SK-N-DZ (cell line): Measurements from ENCODE around the gene STXBP4. TPM values are rescaled to one million over a fixed set of nuclear protein-coding genes. Genes with fewer than 3 reads are reported as not detected.

Source experiments
- DNase-seq: peaks from one replicate; pipeline ENCODE4 v3.0.0-alpha.2; 2015; ENCODE audit warnings: low spot score
- polyA plus RNA-seq, 2 experiments: library from polyadenylated mRNA; depleted of rRNA; stranded (reverse); fragments of >200 nt; gene quantifications; 2 replicates each; pipeline ENCODE4 v1.2.3, GENCODE V29; 2014

STXBP4 gene
- 40.3 and 47.1 TPM in 2 replicates for polyA plus RNA-seq (2014; cell fraction: cytosol; rRNA removed)
- polyA plus RNA-seq (2014; cell fraction: nucleus; rRNA removed), result 36.8 and 43.5 TPM in 2 replicates

GRCh38 chr17:54968262-54968987, at the start of gene STXBP4, which contains the start of gene COX11:
STXBP4 (plus strand) TSS chr17:54968765; CDS start chr17:54986220, 17,455 bp downstream.
COX11 (minus strand) TSS chr17:54968654; CDS start chr17:54968646, 8 bp downstream.
- peak; percentile 99 for DNase-seq

DNA sequence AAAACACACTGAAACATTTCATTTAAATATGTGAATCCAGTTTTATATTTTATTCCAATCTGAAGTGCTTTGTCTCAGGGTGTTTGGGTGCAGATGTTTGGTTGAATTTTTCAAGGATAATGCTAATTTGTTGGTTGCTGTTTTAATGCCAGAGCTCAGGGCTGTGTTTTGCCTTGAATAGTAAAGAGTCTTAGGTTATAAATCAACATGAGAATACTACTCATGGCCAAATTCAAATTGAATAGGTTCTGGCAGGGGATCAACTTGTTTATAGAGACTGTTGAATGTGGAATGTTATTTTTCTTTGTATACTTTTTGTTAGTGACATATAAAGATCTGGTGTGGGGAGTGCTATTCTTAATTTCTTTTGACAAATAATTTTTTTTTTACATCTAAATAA, 49.1 kb upstream of the STXBP4 start:
- no peak for DNase-seq

DNA sequence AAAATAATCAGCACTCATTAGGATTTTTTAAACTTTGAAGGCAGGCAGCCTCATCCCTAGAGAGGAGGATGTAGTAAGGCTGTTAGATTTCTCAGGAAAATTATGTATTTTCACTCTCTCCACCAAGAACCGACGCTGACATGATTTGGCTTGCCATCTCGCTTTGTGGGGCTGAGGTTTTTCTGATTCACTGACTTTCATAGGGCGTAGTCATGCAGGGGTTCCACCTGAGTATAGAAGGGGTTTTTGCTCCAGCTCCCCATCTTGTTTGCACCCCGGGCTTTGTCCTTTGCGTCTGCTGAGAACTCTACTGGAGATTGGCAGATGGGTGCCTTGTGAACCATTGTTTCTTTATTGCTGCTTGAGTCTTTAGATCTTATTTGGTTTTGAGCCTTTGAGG, 47.7 kb upstream of the STXBP4 start:
- no peak for DNase-seq

DNA sequence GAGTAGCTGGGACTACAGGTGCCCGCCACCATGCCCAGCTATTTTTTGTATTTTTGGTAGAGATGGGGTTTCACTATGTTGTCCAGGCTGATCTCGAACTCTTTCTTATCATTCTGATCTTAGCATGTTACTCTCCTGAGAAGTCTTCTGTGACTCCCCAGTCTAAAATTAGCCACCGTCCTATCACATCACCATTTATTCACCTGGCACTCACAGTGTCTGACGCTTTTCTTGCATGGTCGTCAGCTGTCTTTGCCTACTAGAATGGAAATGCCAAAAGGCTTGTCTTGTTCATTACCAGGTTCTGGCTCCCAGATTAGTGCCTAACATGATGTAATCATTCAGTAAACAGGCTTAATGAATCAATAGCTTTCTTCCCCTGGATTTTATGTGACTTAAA, 44.2 kb upstream of the STXBP4 start:
- DNase-seq, result no peak

- DNase-seq, result no peak
These were observed 41.0 kb upstream of the STXBP4 start for GRCh38 chr17:54927525-54927924.

DNA sequence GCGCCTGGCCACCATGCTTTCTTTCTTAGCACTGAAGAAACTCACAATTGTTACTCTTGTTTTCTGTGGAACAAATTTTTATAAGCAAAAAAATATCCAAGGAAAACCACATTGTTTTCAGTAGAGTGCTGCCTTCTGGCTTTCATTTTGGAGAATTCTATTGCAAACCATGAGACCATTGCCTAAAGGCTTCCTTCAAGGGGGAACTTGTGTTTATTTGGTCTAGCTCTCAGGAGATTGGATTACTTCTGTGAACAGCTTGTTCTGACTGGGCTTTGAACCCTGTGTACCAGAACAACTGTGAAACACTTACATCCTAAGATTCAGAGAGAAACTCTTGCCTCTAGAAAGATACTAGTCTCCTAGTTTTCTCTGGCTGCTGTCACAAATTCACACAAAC, 35.9 kb upstream of the STXBP4 start:
- no peak for DNase-seq

DNA sequence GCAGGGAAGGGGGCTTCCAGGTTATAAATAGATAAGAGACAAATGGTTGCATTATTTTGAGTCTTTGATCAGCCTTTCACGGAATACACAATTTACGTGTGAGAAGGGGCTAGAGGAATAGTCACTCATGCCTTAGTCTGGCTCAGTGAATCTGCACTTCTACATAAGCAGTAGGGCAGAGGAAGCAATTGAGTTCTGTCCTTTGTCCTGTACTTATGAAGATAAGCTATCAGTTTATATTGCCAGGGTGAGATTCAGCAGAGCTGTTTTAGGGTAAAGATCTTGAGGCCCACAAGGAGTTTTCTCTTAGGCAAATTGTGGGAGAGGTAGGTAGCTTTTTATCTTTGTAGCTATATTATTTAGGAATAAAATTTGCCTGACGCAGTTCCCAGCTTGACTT, 34.6 kb upstream of the STXBP4 start:
- DNase-seq, result peak; percentile 56

GRCh38 chr17:54935471-54935870, 33.1 kb upstream of the STXBP4 start:
- no peak for DNase-seq

DNA sequence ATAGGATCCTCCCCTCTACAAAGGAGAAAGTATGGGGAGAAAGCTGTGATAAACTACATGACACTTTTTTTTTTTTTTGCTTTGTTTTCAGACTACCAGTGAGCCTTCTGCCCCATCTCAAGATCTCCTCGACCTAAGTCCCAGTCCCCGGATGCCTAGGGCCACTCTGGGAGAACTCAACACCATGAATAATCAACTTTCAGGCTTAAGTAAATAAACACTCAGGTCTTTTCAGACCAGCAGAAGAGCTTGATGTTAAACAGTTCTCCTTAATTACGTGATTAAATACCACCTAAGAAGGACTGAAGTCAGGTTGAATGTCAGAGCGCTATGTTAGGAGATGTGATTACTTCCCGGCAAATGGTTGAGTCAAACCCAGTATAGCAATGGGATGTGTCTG, 31.5 kb upstream of the STXBP4 start:
- DNase-seq, result peak; percentile 89

- DNase-seq, result no peak
These were observed 31.1 kb upstream of the STXBP4 start for GRCh38 chr17:54937426-54937825.

DNA sequence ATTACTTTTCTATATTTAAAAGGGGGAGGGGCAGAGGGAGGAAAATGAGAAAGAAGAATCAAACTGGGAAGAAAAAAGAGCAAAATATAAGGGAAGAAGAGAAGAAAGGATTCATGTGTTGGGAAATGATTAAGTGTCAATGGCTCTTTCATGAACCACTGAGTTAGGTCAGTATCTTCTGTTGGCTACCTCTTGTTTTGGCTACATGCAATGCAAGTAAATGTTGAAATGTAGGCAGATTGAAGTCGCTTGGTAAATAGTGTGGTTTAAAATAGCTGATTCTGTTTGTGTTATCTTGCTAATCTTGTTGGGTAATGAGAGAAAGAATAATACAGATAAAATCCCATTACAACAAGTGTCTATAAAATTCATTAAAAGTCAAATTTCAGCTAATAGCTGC, 27.3 kb upstream of the STXBP4 start:
- DNase-seq, result no peak

GRCh38 chr17:54944796-54945195, 23.8 kb upstream of the STXBP4 start:
- DNase-seq, result no peak

GRCh38 chr17:54945231-54945630, 23.3 kb upstream of the STXBP4 start:
- no peak for DNase-seq

- no peak for DNase-seq
These were observed 22.9 kb upstream of the STXBP4 start for GRCh38 chr17:54945671-54946070.

DNA sequence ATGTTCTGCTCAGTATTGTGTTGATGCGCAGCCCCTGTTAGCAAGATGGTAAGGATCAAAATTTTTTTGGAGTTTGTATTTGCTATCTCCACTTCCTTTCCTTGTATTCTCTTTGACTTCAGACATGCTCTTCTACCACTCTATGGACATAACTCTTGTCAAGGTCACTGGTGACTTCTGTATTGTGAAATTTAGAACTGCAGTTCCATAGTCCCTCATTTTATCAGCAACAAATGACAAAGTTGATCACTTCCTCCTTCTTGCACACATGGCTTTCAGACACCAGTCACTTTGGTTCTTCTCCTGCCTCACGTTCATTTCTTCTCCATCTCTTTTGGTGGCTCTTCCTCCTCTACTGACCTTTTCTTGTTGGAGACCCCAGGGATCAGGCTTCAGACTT, 21.2 kb upstream of the STXBP4 start:
- DNase-seq, result no peak

DNA sequence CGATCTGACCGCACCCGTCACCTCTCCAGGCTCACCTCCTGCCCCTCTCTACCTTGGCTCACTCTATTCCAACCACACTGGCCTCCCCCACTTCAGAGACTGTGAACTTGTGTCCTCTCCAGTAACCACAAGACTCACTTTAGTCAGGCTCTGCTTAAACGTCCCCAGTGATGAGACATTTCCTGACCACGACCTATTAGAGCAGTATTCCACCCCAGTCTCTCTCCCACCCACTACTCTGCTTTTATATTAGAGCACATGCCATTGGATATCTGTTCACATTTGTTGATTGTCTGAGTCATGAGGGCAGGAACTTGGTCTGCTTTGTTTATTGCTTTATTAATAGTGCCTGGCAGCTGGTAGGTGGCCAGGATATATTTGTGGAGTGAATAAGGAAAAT, 20.2 kb upstream of the STXBP4 start:
- no peak for DNase-seq

DNA sequence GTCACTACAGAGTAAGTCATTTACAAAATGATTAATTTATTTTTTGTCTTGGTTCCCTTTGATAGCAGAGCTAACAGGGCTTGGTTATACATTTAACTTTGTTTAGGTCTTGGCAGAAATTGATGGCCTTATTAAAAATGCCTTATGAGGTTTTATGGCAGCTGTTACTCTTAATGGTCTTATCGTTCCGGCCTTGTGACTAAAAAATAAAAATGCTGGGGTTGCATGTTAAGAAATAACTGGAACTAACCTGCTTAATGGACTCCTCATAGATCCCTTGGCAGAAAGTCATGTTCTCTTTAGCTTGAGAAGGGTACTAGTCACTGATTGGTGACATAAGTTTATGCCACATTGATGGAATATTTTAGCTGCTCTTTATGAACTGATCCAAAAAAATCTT, 18.4 kb upstream of the STXBP4 start:
- no peak for DNase-seq

DNA sequence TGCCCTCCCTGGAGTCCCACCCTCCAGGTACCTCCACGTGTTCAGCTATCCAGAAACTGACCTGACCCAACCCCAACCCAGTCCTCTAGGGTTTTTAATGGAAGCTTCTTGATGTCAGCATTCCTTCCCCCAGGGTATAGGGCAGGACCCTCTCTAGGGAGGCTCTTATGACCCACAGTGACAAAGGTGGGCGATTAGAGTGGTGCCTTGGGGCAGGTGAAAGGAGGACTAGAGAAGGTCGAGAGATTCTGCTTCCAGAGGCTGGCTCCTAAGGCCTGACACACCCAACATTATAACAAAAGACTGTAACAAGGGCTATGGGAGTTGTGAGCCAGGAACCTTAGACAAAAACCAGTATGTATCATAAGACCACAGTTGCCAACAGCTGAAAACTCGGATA, 17.3 kb upstream of the STXBP4 start:
- DNase-seq, result no peak

DNA sequence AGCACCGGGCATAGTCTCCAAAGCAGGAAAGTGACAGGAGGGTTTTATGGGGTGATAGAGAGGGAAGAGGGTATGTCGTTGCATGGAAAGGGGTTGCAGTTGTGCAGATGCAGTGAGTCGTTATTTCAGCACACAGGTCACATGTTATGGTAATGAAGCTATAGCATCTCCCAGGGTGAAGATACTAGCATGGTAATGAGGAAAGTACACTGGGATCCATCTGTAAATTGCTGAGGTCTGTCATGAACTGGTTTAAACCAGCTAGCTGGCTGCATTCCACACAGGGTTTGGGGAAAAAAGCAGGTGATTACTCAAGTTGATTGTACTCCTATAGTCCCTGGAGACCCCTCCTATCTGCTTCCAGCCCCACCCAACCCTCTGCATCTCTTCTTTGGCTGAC, 11.8 kb upstream of the STXBP4 start:
- peak; percentile 53 for DNase-seq

GRCh38 chr17:54967621-54968261, 824 bp upstream of the STXBP4 start:
- DNase-seq, result no peak

- no peak for DNase-seq
These were observed 395 bp downstream of the STXBP4 start for GRCh38 chr17:54968988-54969332.

GRCh38 chr17:54969658-54970572, 1.4 kb downstream of the STXBP4 start:
- peak; percentile 36 for DNase-seq
